Neutrophil (primary cell): ENCODE results near the gene RABL6.
A peak's percentile ranks its signal among the peaks of the same experiment; 100 is the strongest.
"Not testable (repeated sequence)": the region's sequence is repeated elsewhere in the genome, so short reads cannot be mapped to it uniquely, and the experiment has no call there.

Source experiments
- H3K27ac ChIP-seq: fragments of 200-600 bp; sonication (generic); 2 replicates; pipeline ENCODE4 v1.5.1; 2016; ENCODE audit warnings: mild to moderate bottlenecking, moderate library complexity
- H3K27me3 ChIP-seq: fragments of 200-600 bp; sonication (generic); 2 replicates; pipeline ENCODE4 v1.6.0; 2016; ENCODE audit warnings: mild to moderate bottlenecking
- H3K36me3 ChIP-seq: fragments of 200-600 bp; sonication (generic); 2 replicates; pipeline ENCODE4 v1.5.1; 2017
- H3K4me1 ChIP-seq, 2 experiments: fragments of 200-600 bp in 1 of 2; sonication (generic) in 1 of 2; 1 replicate in 1 of 2; 2 replicates in 1 of 2; pipeline versions ENCODE4 v1.5.1 to v1.6.1; 2013 to 2016; ENCODE audit warnings: low read depth in 1 of 2, low read length in 1 of 2, mild to moderate bottlenecking in 1 of 2, moderate library complexity in 1 of 2; ENCODE audit not compliant: control insufficient read depth in 1 of 2, insufficient read depth in 1 of 2
- H3K4me3 ChIP-seq, 2 experiments: fragments of 200-600 bp in 1 of 2; sonication (generic) in 1 of 2; 1 replicate in 1 of 2; 2 replicates in 1 of 2; pipeline ENCODE4 v1.5.1; 2013 to 2016; ENCODE audit warnings: low read depth in 1 of 2, low read length in 1 of 2, mild to moderate bottlenecking in 1 of 2, moderate library complexity in 1 of 2
- H3K9me3 ChIP-seq: fragments of 200-600 bp; sonication (generic); 2 replicates; pipeline ENCODE4 v1.5.1; 2016
- TF ChIP-seq, protein P1 (sequence below): fragments of 200-600 bp; sonication (generic); IDR thresholded peaks from 2 replicates; pipeline ENCODE4 v1.5.1; 2016; ENCODE audit warnings: antibody characterized with exemption

RABL6 gene

DNA sequence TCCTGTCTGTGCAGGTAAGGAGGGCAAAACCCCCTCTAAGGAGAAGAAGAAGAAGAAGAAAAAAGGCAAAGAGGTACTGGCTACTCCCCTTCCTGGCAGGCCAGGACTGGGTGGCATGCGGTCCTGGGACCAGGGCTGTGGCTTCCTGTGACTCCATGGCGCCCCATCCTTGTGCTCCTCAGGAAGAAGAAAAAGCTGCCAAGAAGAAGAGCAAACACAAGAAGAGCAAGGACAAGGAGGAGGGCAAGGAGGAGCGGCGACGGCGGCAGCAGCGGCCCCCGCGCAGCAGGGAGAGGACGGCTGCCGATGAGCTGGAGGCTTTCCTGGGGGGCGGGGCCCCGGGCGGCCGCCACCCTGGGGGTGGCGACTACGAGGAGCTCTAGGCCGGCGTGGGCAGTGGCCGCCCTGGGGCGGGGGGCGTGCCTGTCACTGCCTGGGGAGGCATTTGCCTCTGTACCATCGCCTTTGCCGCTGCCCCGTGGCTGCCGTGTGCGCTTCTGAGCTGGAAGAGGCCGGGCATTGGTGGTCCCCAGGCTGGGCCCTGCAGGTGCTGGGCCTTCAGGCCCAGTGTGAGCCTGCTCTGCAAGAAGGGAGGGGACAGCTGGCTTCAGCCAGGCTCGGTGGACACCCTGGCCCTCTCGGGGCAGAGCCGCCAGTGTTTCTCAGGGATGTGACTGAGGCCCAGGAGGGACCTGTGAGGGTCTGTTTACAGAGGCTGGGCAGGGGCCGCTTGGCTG, 32.6 kb downstream of the RABL6 start:
- Histone ChIP-seq H3K9me3 (no peaks in the 10 kb centered on the region), H3K27me3 (peaks cover 34% of the 10 kb centered on the region), H3K36me3 (peaks cover 62% of the 10 kb centered on the region), H3K27ac (no peak overlapping the region), H3K4me1 (peaks cover 18 to 24% of the 10 kb centered on the region in 2 experiments), H3K4me3 (no peak overlapping the region)
- TF ChIP-seq, protein P1, sequence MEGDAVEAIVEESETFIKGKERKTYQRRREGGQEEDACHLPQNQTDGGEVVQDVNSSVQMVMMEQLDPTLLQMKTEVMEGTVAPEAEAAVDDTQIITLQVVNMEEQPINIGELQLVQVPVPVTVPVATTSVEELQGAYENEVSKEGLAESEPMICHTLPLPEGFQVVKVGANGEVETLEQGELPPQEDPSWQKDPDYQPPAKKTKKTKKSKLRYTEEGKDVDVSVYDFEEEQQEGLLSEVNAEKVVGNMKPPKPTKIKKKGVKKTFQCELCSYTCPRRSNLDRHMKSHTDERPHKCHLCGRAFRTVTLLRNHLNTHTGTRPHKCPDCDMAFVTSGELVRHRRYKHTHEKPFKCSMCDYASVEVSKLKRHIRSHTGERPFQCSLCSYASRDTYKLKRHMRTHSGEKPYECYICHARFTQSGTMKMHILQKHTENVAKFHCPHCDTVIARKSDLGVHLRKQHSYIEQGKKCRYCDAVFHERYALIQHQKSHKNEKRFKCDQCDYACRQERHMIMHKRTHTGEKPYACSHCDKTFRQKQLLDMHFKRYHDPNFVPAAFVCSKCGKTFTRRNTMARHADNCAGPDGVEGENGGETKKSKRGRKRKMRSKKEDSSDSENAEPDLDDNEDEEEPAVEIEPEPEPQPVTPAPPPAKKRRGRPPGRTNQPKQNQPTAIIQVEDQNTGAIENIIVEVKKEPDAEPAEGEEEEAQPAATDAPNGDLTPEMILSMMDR, result no peak

DNA sequence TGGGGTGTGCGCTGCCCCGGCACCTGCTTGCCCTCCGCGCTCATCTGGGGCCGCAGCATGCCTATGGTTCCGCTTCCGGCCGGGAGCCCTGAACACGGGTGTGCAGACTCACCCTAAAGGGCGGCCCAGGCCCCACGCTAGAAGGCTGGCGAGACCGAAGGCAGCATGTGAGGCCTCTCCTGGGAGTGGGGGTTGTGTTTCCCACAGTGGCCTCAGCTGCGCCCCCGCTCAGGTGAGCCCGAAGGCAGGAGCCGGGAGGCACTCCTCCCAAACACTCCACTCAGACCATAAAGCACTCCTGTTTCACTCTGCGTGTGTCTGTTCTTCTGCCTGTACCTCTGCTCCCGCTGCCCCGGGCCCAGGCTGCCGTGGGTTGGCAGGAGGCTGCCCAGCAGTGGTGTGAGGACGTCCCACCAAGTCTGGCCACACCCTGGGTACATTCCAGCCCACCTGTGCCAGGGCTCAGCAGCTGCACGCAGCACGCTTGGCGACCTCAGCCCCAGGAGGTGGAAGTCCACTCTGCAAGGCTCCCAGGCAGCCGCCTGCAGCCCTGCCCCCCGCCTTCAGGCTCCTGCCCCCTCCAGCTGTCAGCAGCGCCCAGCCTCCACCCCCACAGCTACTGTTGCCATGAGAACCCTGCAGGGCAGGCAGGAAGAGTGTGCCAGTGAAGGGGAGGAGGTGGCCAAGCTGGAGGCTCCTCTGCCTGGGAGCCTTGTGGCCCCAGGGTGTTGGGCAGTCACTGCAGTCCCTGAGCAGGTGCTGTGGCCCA, 33.3 kb downstream of the RABL6 start:
- Histone ChIP-seq H3K36me3 (peaks cover 55% of the 10 kb centered on the region), H3K27ac (no peak overlapping the region), H3K27me3 (peaks cover 42% of the 10 kb centered on the region), H3K4me3 (no peak overlapping the region), H3K4me1 (peaks cover 18 to 29% of the 10 kb centered on the region in 2 experiments), H3K9me3 (no peaks in the 10 kb centered on the region)
- TF ChIP-seq, protein P1, result no peak

DNA sequence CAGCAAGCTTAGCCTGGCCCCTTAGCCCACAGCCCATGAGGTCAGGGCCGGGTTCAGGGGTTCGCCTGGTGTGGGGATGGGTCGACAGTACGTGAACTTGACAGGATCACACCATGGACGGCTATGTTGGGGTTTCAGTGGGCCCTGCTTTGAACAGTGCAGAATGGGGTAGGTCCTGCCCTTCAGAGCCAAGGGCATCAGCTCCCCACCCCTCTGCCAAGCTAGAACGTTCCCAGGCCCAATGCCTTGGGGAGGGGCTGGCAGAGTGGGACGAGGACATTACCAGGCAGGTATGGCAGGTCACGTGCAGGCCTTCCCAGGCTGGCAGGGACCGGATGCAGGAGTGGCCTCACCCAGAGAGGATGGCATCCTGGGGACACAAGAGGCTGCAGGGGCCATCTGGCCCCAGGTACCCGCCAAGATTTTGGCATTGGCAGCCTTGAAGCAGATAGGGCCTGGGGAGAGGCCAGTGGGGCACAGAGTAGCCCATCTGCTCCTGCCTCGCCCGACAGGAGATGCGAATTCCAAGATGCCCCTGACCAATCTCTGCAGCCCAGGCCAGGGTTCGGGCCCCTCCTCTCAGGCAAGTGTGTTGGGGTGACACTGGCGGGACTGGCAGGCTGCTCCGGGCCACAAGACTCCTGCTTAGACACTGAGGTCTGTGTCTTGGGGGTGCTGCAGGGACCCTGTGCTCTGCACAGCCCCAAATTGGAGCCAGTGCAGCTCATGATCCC, 34.1 kb downstream of the RABL6 start:
- H3K9me3 ChIP-seq, H3K27ac ChIP-seq: not testable (repeated sequence)
- peaks cover 47% of the 10 kb centered on the region for H3K36me3 ChIP-seq
- H3K4me3 ChIP-seq, result peak overlapping the region; percentile 60 to 70
- H3K4me1 ChIP-seq, result peaks cover 23 to 35% of the 10 kb centered on the region in 2 experiments
- H3K27me3 ChIP-seq, result peaks cover 49% of the 10 kb centered on the region

DNA sequence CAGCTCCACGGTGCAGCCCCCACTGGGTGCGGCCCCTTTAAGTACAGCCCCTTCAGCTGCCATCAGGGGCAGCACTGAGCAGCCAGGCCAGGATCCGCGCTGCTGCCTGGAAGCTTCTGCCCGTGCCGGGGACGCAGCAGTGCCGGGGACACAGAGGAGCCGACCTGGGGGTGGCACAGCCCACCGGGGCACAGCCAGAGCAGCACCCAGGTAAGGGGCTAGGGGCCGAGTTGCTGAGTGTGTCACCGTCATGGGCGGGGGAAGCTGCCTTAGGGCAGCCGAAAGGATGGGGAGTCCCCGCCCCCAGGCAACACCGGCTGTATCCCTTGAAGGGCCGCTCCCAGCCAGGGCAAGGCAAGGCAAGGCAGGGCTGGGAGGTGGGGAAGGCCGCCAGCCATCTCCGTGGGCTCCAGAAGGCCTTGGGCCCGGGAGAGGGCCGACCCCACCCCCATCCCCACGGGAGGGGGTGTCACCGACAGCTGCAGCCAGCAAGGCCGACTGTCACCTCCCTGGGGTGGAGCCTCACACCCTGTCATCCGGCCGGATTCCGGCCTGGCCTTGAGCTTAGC, 34.7 kb downstream of the RABL6 start, which contains the start of gene AJM1:
Gene AJM1 (plus strand): TSS at position 99 of the 569 bp plus-strand sequence. CDS start 1,937 bp downstream, outside the sequence.
- TF ChIP-seq, protein P1, result peak; percentile 83
- H3K9me3 ChIP-seq, H3K27ac ChIP-seq: not testable (repeated sequence)
- H3K4me1 ChIP-seq, result peaks cover 27 to 41% of the 10 kb centered on the region in 2 experiments
- peaks cover 41% of the 10 kb centered on the region for H3K36me3 ChIP-seq
- H3K27me3 ChIP-seq, result peaks cover 56% of the 10 kb centered on the region
- peak within 1 kb of the TSS; percentile 60 to 70 for H3K4me3 ChIP-seq

DNA sequence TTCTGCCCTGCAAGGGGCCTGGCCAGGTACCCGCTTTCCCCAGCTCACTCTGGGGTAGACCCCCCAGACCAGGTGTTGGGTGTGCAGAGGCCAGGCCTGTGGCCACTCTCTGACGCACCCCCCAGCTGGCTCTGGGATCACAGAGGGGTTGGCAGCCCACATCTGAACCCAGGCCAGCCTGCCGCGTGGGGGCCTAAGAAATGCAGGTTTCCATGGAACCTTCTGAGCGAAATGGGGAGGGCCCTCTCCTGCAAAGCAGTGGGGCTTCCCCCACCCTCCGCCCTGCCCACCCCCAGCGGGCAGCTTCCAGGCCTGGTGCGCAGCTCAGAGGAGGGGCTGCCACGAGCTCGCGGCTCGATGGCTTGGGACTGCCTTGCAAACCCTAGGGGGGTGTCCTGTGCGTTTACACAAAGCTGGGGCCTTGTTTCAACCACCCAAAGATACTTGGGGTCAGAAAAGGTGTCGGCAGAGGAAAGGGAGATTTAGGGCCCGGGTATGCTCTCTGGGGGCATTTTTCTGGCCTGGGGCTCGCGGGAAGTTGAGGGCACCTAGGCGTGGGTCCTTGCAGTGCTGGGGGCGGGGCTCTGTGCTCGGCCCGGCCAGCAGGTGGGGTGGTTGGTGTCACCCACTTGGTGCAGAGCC, 35.5 kb downstream of the RABL6 start:
- Histone ChIP-seq H3K36me3 (peaks cover 32% of the 10 kb centered on the region), H3K4me3 (peak overlapping the region; percentile 8 to 70), H3K27me3 (peaks cover 64% of the 10 kb centered on the region), H3K4me1 (peaks cover 35 to 50% of the 10 kb centered on the region in 2 experiments)
- not testable (repeated sequence) for H3K9me3 ChIP-seq, H3K27ac ChIP-seq
